Frontal cortex (tissue), 4 donors: ENCODE results near the gene MAP3K20. TPM values are rescaled to one million over a fixed set of nuclear protein-coding genes. Genes with fewer than 3 reads are reported as not detected.
"Not testable (repeated sequence)": the region's sequence is repeated elsewhere in the genome, so short reads cannot be mapped to it uniquely, and the experiment has no call there.

Experiments
- DNase-seq, 2 donors: peaks; one replicate each; pipeline ENCODE4 v3.0.0; 2012; ENCODE audit warnings: low spot score in 2 of 2
- FAIRE-seq: peaks from 2 replicates; lab custom pipeline; 2012; peaks lifted over from hg19 to GRCh38; lab: Jason Lieb, UNC
- total RNA-seq: library from RNA; depleted of rRNA; stranded (reverse); fragments of >200 nt; gene quantifications from one replicate; pipeline ENCODE4 v1.2.3, GENCODE V29; 2014
- donor health status: control.
- donor health status: control.
- donor health status: control.

MAP3K20 gene
- total RNA-seq, 1 donor from 2014 or later, result 9.4 TPM

DNA sequence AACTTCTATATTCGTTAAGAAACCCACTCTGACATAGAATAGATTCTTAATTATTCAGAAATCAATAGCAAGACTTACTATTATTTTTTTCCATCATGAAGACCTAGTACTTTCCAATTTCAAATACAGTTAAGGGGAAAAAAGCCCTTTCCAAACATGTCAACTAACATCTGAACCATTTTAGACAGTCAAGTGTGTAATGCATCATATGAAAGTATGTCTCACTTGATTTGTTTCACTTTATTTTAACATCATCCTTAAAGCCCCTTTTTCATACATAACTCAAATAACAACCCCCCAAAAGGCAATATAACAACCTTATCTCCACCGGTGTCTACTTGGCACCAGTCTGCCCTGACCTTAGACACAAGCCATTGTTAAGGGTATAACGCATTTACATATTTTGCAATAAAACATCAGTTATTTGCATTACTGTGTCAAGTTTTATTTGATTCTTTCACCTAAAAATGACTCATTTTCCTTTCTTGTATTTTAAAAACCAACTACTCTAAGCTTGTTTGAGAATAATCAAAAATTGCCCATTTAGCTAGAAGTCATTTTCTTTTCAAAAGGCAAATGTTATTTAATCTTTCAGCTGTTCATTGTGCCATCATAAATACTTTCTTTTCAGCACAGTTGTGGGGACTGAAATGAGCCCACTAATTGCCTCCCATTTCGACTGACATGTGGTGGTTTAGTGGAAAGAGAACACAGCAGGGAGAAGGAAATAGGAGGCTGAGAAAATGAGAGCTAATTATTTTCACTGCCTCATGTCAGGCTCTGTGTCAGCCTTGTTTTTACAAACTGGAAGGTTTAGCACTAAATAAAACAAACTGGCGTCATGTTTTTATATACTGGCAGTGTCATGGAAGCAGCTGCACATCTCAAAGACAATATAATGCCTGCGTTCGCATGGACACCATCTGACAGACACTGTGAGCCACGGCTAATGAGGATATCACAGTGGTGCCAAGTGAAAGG, 174.3 kb downstream of the MAP3K20 start:
- FAIRE-seq (no peak), DNase-seq (peak in 1 of 2 donors; percentile 16)

DNA sequence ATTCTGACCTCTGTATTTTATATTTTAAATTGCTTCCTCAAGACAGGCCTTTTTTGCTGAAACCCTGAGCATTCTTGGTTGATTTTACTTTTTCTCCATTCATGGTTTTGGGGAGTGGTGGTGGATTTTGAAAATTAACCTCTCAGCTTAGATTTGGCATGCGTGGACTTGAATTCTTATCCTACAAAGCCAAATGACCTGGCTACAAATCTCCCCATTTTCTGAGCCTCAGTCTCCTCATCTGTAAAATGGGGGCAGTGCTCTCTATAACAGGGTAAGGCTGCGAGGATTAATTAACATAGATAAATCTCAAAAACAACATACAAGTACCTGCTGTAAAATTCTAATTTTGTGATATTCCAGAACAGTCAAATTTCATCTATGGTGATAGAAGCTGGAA, 175.6 kb downstream of the MAP3K20 start:
- FAIRE-seq, result no peak
- no peak for DNase-seq

DNA sequence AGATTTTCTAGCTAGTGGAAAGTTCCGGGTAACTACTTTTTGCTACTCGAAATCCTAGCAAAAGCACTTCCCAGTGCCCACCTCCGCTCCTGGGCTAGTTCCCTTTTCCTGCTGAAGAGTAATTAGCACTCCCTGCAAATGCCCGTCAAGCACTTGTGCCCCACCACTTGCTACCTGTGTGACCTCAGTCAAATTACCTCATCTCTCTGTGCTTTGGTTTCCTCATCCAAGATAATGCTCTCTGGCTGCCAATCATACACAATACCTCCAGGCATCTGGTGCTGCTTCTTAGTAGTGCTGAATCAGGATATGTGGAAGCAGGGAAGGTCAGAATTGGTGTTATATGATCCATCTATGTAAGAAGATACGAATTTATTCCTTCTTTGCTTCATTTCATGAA, 176.9 kb downstream of the MAP3K20 start:
- no peak for DNase-seq
- FAIRE-seq, result no peak

DNA sequence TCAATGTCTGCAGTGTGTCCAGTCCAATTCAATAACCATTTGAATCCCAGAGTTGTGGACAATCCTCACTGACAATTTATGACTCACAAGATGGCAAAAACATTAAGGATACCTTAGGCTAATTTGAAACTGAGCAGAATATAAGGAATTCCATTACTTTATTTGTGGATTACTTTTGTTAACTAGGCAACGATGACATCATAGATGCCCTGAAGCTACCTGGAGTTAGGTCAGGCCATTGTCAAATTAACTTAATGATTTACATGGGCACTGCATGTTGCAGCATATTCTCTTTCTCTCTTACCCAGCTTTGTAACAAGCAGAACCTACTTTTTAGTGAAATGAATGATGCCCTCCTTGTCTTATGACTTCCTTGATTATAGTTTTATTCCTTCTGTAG, 179.0 kb downstream of the MAP3K20 start:
- no peak for DNase-seq
- no peak for FAIRE-seq

DNA sequence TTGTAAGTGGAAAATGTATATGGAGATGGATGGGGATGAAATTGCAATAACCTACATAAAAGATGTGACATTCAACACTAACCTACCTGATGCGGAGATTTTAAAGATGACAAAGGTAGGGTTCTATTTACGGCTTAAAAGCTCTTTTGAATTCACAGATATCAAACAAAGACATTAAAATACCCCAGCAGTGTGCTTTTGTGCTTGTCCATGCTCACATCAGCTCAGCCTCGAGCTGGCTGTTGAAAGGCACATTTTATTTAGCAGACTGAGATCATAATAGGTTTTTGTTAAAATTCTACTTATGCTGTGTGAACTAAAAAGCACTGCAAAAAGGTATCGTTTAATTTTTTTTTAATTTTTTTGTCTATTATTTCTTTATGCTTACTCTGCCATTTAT, 183.1 kb downstream of the MAP3K20 start:
- DNase-seq (no peak), FAIRE-seq (no peak)

DNA sequence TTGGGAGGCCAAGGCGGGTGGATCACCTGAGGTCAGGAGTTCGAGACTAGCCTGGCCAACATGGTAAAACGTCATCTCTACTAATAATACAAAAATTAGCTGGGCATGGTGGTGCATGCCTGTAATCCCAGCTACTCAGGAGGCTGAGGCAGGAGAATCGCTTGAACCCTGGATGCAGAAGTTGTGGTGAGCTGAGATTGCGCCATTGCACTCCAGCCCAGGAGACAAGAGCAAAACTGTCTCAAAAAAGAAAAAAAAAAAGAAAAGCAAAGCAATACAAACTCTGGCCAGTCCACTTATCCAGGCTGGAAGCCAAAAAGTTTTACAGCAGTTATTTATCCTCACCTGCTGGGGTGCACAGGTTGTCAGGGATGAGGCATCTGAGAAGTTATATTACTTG, 186.7 kb downstream of the MAP3K20 start:
- not testable (repeated sequence) for DNase-seq, FAIRE-seq

DNA sequence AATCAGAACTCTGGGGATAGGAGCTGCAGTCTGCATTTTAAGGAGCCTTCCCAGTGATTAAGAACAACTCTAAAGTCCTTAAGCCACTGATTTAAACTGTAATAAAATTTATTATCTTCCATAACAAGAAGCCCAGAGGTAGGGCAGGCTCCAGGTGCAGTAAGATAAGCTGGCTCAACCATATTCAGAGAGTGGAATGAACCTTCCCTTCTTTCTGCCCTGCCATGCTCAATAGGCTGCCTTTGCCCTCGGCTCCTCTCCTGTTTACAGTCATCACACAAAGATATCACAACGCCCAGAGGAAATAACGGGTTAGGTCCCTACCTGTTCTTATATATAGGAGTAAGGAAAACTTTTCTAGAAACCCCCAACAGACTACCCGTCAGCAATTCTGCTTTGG, 188.5 kb downstream of the MAP3K20 start:
- FAIRE-seq (no peak), DNase-seq (no peak)

DNA sequence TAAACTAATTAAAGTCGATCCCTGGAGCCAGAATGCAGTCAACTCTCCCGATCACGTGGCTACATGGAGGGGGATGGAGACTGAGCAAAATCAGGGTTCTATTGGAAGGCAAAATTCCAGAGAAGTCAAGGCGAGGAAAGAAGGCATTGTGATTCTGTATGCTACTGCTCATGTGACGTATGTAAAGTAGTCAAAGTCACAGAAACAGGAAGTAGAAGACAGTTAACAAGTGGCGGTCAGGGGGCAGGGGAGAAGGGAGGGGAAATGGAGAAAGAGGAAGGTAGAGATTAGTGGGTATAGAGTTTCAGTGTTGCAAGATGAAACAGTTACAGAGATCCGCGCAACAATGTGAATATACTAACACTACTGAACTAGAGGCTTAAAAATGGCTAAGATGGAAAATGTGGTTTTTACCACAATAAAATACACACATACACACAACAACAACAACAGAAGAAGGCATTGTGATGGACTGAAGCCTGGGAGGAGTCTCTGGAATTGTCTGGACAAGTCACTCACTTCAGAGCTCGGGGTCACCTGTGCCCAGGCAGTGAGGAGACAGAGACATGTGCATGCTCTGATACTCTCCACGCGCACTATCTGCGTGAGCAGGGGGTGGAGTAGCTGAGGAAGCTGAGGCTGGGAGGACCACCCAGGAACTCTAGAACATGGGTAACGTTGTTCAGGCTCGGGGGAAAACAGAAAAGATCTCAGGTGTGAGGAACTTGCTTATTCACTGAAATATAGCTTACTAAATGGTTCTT, 189.1 kb downstream of the MAP3K20 start:
- DNase-seq, result no peak
- no peak for FAIRE-seq

DNA sequence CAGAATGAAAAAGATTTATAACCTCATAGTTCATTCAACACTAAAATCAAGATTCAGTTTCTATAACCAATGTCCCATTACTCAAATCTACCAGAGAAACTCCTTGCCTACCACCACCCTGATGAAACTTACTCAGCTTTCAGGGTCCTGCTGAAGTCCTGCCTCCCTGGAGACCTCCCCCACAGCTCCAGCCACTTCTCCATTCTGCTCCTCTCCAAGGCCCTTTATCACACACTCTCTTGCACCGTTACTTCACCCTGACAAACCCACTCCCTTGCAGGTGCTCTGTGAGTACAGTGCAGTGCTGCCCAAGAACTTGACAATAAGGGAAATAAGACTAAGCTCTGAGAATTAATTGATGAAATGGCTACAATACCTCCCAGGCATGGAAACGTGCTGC, 195.5 kb downstream of the MAP3K20 start:
- DNase-seq (no peak), FAIRE-seq (no peak)

DNA sequence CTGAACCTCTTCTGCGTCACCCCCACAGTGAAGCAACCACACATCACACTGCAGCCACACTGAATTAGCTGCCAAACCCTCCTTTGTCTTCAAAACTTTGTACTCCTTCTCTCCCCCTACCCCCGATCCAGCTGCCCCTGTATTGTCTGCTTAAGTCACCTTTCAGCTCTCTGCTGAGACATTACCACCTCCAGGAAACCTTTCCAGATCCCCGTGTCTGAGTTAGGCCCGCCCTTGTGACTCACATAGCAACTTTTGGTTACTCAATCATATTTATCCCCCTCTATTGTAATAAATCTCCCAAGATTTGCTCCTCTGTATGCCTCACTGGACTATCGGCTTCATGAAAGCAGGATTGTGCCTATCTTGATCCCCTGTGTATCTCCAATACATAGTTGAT, 196.2 kb downstream of the MAP3K20 start:
- FAIRE-seq (no peak), DNase-seq (no peak)

DNA sequence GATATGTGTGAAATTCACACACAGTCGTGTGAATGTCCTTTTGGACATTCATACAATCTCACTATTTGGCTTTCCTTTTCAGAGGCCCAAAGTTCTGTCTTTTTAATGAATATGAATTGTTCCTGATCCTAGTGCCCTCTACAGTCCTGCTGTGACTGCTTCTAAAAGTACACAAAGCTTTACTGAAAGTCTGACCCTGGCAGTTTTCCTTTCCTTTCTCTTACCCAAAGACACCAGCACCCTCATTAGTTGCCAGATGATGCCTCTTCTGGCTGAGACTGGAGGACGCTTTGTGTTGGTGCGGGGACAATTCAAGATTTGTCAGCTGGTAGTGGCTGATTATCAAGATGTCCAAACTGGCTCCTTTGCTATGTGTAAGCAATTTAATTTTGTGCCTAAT, 197.2 kb downstream of the MAP3K20 start:
- no peak for FAIRE-seq

DNA sequence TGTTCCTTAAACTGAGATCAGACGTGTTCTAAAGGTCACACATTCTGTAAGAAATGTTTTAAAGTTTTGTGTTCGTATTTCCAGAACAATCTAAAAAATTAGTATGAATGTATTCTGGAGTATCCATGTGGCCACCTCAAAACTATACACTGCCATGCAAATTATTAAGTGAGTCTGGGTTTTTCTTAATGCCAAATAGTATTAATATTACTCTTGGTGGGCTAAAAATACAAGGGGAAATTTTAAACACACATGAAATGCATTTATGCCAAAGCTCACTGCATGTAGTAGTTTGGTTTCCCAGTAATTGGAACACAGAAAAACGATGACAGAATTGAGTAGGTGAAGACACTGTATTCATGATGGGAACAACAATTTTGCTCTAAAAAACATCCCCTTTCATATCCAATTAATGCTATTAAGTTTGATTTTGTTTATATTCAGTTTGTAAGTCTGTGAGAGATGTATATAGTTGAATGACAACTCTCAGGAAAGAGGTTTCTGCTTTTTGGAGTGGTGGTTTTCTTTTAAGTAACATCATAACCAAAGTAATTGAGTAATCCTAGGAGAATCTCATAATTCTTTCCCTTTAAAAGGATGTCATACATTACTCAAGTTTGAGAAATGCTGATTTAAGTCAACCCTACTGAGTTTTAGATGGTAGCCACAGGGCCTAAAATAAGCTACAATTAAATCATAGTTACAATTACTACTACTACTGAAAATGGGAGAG, 203.3 kb downstream of the MAP3K20 start:
- FAIRE-seq, result no peak

More for the DNA sequence above, 197.2 kb downstream of the MAP3K20 start:
- no peak for DNase-seq

DNA sequence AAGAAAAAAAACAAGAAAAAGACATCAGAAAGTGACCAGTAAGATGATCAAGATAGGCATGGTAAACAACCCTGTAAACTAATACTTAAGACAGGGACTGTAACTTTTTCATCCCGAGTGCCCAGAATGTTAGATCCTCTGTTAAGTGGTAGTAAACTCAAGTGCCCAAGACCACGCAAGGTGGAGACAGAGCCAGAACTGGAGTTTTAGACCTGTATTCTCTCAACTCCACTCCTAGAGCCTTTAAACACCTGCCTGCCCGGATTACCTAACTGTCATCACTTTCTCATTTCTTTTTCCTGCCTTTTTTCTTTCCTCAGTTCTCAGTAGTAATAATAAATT, 203.9 kb downstream of the MAP3K20 start:
- no peak for DNase-seq
- no peak for FAIRE-seq

More for the DNA sequence above, 203.3 kb downstream of the MAP3K20 start:
- no peak for DNase-seq

DNA sequence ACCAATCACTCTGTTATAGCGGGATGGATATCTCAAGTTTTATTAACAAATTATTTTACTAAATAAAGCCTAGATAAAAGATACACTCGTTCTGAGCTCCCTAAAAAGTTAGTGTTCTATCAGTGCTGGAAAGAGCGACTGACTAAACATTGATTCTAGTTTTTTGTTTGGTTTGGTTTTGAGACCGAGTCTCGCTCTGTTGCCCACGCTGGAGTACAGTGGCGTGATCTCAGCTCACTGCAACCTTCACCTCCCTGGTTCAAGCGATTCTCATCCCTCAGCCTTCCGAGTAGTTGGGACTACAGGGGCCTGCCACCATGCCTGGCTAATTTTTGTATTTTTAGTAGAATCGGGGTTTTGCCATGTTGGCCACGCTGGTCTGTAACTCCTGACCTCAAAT, 205.2 kb downstream of the MAP3K20 start:
- FAIRE-seq, result no peak
- DNase-seq, result no peak

DNA sequence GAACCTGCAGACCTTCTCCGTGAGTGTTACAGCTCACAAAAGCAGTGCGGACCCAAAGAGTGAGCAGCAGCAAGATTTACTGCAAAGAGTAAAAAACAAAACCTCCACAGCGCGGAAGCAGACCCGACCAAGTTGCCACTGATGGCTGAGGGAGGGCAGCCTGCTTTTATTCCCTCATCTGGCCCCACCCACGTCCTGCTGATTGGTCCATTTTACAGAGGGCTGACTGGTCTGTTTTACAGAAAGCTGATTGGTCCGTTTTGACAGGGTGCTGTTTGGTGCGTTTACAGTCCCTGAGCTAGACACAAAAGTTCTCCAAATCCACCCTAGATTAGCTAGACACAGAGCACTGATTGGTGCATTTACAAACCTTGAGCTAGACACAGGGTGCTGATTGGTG, 206.3 kb downstream of the MAP3K20 start:
- not testable (repeated sequence) for FAIRE-seq, DNase-seq

DNA sequence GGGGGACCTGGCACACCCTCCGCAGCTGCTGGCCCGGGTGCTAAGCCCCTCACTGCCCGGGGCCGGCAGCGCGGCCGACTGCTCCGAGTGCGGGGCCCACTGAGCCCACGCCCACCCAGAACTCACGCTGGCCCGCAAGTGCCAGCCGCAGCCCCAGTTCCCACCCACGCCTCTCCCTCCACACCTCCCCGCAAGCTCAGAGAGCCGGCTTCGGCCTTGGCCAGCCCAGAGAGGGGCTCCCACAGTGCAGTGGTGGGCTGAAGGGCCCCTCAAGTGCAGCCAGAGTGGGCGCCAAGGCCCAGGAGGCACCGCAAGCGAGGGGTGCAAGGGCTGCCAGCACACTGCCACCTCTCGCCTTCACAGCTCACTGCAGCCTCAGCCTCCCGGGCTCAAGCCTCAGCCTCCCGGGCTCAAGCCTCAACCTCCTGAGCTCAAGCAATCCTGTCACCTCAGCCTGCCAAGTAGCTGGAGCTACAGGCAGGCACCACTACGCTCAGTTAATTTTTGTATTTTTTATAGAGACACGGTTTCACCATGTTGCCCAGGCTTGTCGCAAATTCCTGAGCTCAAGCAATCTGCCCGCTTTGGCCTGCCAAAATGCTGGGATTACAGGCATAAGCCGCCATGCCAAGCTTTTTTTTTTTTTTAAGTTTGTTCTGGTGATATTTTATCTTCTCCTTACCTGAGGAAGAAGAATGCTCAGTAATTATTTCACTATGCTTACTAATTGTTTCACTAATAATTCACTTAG, 207.3 kb downstream of the MAP3K20 start:
- FAIRE-seq (no peak), DNase-seq (no peak)

DNA sequence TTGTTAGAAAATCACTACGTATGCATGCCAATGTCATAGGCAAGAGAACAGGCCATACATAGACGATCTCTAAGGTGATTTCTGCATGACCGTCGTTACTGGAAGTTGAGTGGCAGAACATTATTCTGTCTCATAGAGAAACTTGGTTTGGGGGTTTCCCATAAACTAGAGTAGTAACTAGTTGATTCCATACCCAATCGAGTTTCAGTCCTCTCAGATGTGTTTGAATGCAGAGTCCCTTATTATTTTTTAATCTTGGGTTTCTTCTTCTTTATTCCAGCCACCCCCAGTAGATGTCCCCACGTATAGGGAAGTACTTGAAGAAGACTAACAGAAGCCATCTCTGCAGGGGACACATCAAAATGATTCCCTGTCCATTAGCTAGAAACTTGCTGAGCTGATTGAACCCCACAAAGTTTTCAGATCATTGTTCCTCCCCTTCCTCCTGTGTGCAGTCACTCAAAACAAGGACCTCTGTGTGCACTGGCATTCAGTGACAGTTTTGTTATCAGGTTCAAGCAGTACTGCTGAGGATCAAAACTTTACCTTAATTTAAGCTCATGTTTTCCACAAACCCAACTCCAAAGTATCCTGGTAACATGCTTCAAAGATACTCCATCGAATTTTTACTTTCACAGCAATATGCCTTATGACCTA, 210.6 kb downstream of the MAP3K20 start:
- DNase-seq (no peak), FAIRE-seq (no peak)

DNA sequence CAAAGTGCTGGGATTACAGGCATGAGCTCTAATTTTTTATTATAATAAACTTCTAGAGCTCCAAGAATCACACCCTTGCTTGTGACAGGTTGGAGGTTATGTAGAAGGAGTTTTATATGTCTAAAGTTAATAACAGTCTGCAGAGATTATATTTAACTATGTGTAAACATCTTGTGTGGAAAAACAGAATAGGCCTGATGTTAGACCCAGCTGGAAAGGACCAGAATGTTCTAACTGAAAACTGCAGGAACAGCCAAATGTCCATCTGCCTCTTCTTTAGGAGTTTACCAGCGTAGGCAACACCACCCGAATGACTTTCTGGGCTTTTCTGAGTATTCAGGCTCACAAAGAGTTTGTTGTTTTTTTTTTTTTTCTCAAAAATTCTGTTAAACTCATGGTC, 211.9 kb downstream of the MAP3K20 start:
- FAIRE-seq, result no peak
- no peak for DNase-seq

DNA sequence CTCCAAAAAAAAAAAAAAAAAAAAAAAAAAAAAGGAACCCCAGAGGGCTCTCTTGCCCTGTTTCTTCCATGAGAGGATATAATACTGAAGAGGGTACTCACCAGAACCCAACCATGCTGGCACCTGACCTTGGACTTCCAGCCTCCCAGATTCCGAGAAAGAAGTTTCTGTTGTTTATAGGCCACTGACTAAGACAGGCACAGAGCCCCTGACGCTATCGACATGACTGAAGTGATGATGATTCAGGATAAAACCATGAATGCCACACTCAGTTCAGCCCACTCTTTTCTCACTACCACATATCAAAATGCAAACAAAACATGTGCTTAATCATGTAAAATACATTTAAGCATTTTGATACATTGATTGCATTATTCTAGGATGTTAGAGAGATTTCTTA, 212.9 kb downstream of the MAP3K20 start:
- FAIRE-seq (no peak), DNase-seq (no peak)
